Peyer's patch (tissue), 4 donors: ENCODE results near the gene WDR64.

Experiments
- CTCF ChIP-seq, 6 experiments: fragments of 450-650 bp in 4 of 6; fragments of 200-600 bp in 2 of 6; sonication (generic) in 1 of 6; IDR thresholded peaks; one replicate each; pipeline ENCODE4 v1.5.1; 2017 to 2019; ENCODE audit warnings: antibody characterized with exemption in 6 of 6, mild to moderate bottlenecking in 3 of 6, moderate library complexity in 1 of 6
- POLR2A ChIP-seq, 2 donors: fragments of 450-650 bp; IDR thresholded peaks; one replicate each; pipeline ENCODE4 v1.5.1; 2017; ENCODE audit warnings: antibody characterized with exemption in 2 of 2, mild to moderate bottlenecking in 2 of 2, moderate library complexity in 2 of 2

- TF ChIP-seq CTCF (IDR thresholded peaks at IDR 0.05) (no peak), POLR2A (IDR thresholded peaks at IDR 0.05) (no peak)
Measured at GRCh38 chr1:241827264-241827663, 175.2 kb downstream of the WDR64 start.
